Measurements from ENCODE around the gene CAPN8. TPM values are rescaled to one million over a fixed set of nuclear protein-coding genes. Genes with fewer than 3 reads are reported as not detected.

The CAPN8 gene
- total RNA-seq, 1 experiment from 2014 or later: 0.28 TPM

- no peaks in the 10 kb centered on the region for H3K9me3 Mint-ChIP-seq
- DNase-seq (ENCODE audit: low spot score) (no peak), ATAC-seq (no peak)
- peaks cover 17% of the 10 kb centered on the region; the same call in 1 of the 2 replicates for H3K27me3 Mint-ChIP-seq (ENCODE audit: low read depth)
- TF ChIP-seq TP53 (CRISPR knock-in tag; IDR thresholded peaks at IDR 0.05) (no peak), ZNF219 (CRISPR knock-in tag; IDR thresholded peaks at IDR 0.05; ENCODE audit: borderline replicate concordance) (no peak), ELF4 (CRISPR knock-in tag; IDR thresholded peaks at IDR 0.05; ENCODE audit: low read depth) (no peak), ZNF138 (CRISPR knock-in tag; conservative IDR thresholded peaks at IDR 0.05) (no peak), ZBTB21 (CRISPR knock-in tag; IDR thresholded peaks at IDR 0.05; ENCODE audit: borderline replicate concordance) (no peak), CREB1 (CRISPR knock-in tag; IDR thresholded peaks at IDR 0.05) (no peak), EMX1 (CRISPR knock-in tag; IDR thresholded peaks at IDR 0.05) (no peak), HMGA2 (CRISPR knock-in tag; IDR thresholded peaks at IDR 0.05) (no peak), PRDM15 (CRISPR knock-in tag; IDR thresholded peaks at IDR 0.05) (no peak), ZNF396 (CRISPR knock-in tag; IDR thresholded peaks at IDR 0.05; ENCODE audit: borderline replicate concordance) (no peak), ZNF263 (CRISPR knock-in tag; IDR thresholded peaks at IDR 0.05; ENCODE audit: low read depth) (no peak)
- TF ChIP-seq, protein P1, sequence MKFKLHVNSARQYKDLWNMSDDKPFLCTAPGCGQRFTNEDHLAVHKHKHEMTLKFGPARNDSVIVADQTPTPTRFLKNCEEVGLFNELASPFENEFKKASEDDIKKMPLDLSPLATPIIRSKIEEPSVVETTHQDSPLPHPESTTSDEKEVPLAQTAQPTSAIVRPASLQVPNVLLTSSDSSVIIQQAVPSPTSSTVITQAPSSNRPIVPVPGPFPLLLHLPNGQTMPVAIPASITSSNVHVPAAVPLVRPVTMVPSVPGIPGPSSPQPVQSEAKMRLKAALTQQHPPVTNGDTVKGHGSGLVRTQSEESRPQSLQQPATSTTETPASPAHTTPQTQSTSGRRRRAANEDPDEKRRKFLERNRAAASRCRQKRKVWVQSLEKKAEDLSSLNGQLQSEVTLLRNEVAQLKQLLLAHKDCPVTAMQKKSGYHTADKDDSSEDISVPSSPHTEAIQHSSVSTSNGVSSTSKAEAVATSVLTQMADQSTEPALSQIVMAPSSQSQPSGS (CRISPR knock-in tag; IDR thresholded peaks at IDR 0.05; ENCODE audit: borderline replicate concordance, low read depth): no peak
- TF ChIP-seq, protein P2, sequence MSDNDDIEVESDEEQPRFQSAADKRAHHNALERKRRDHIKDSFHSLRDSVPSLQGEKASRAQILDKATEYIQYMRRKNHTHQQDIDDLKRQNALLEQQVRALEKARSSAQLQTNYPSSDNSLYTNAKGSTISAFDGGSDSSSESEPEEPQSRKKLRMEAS (CRISPR knock-in tag; IDR thresholded peaks at IDR 0.05): no peak
- H3K4me1 Mint-ChIP-seq: peaks cover 17% of the 10 kb centered on the region
- H3K36me3 Mint-ChIP-seq: no peaks in the 10 kb centered on the region
- no peak overlapping the region for H3K27ac Mint-ChIP-seq
- H3K4me3 Mint-ChIP-seq: no peak overlapping the region
- CTCF ChIA-PET: interaction anchor here (1.8 kb wide), 1 partner anchor 10 kb away, joined by 4 read pairs; no protein-coding TSS in a partner anchor
- POLR2A ChIA-PET: no interaction called here
Measured at GRCh38 chr1:223704921-223705878, 39.7 kb upstream of the CAPN8 start.

- CTCF ChIA-PET: interaction anchor here (1.8 kb wide), 1 partner anchor 8 kb away, joined by 4 read pairs; no protein-coding TSS in a partner anchor
- H3K27me3 Mint-ChIP-seq (ENCODE audit: low read depth): peaks cover 11% of the 10 kb centered on the region; the same call in 1 of the 2 replicates
- no peak overlapping the region for H3K27ac Mint-ChIP-seq
- DNase-seq (ENCODE audit: low spot score): no peak
- no peaks in the 10 kb centered on the region for H3K36me3 Mint-ChIP-seq
- H3K4me1 Mint-ChIP-seq: peaks cover 13% of the 10 kb centered on the region
- H3K4me3 Mint-ChIP-seq: no peak overlapping the region
- no peak for ATAC-seq
- H3K9me3 Mint-ChIP-seq: no peaks in the 10 kb centered on the region
- POLR2A ChIA-PET: interaction anchor here (0.6 kb wide), 1 partner anchor 26 kb away, joined by 4 read pairs; no protein-coding TSS in a partner anchor
- TF ChIP-seq ZNF671 (CRISPR knock-in tag; IDR thresholded peaks at IDR 0.05) (no peak), SMAD4 (CRISPR knock-in tag; IDR thresholded peaks at IDR 0.05) (no peak), FOXK1 (CRISPR knock-in tag; IDR thresholded peaks at IDR 0.05) (no peak), ZNF121 (CRISPR knock-in tag; IDR thresholded peaks at IDR 0.05) (no peak), JUN (CRISPR knock-in tag; IDR thresholded peaks at IDR 0.05) (no peak), SOX15 (CRISPR knock-in tag; IDR thresholded peaks at IDR 0.05) (no peak), NR2C2 (CRISPR knock-in tag; IDR thresholded peaks at IDR 0.05) (no peak), ZNF532 (CRISPR knock-in tag; IDR thresholded peaks at IDR 0.05; ENCODE audit: borderline replicate concordance) (no peak), GRHL2 (CRISPR knock-in tag; IDR thresholded peaks at IDR 0.05; ENCODE audit: insufficient replicate concordance, severe bottlenecking) (no peak), EMX1 (CRISPR knock-in tag; IDR thresholded peaks at IDR 0.05) (no peak), TP53 (CRISPR knock-in tag; IDR thresholded peaks at IDR 0.05) (no peak), MYBL2 (CRISPR knock-in tag; IDR thresholded peaks at IDR 0.05) (no peak), NR3C1 (CRISPR knock-in tag; conservative IDR thresholded peaks at IDR 0.05; ENCODE audit: low read depth) (no peak)
- TF ChIP-seq, protein P2 (CRISPR knock-in tag; IDR thresholded peaks at IDR 0.05): no peak
Measured at GRCh38 chr1:223703668-223704013, 38.1 kb upstream of the CAPN8 start.
